Esophagus muscularis mucosa (tissue), 3 donors: Measurements from ENCODE around the gene LTB4R.

Experiments used
- POLR2A ChIP-seq: fragments of 450-650 bp; IDR thresholded peaks from one replicate; pipeline ENCODE4 v1.6.1; 2017; ENCODE audit warnings: antibody characterized with exemption, moderate library complexity, mild to moderate bottlenecking, low read depth
- POLR2AphosphoS5 ChIP-seq, 2 donors: sonication (generic); formaldehyde crosslinking; IDR thresholded peaks; one replicate each; pipeline ENCODE4 v1.6.1; 2017; ENCODE audit warnings: antibody characterized with exemption in 2 of 2
- TF ChIP-seq, protein P1 (sequence below), 3 experiments: fragments of 200-600 bp in 2 of 3; fragments of 450-650 bp in 1 of 3; sonication (generic) in 2 of 3; IDR thresholded peaks; one replicate each; pipeline ENCODE4 v1.5.1; 2017 to 2019; ENCODE audit warnings: antibody characterized with exemption in 3 of 3, mild to moderate bottlenecking in 2 of 3, moderate library complexity in 1 of 3

DNA sequence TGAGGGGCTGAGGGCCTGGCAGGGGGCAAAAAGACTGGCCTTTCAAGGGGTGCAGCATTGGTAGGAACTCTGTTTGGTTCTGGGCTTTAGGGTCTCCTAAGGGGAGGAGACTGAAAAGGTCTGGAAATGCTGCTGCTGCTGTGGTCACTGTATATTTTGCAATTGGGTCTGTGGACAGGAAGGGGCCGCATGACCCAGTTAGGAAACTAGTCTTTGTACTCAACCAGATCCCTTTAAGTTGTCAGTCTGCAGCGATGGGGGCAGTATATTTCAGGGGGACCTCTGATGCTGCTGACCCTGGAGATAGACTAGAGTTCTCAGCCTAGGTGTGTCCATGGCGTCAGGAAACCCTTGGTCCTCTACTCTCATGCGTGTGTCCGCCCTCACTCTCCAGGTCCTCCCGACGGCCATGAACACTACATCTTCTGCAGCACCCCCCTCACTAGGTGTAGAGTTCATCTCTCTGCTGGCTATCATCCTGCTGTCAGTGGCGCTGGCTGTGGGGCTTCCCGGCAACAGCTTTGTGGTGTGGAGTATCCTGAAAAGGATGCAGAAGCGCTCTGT, 4.0 kb downstream of the LTB4R start:
- no peak for TF ChIP-seq POLR2A
- TF ChIP-seq, protein P1, sequence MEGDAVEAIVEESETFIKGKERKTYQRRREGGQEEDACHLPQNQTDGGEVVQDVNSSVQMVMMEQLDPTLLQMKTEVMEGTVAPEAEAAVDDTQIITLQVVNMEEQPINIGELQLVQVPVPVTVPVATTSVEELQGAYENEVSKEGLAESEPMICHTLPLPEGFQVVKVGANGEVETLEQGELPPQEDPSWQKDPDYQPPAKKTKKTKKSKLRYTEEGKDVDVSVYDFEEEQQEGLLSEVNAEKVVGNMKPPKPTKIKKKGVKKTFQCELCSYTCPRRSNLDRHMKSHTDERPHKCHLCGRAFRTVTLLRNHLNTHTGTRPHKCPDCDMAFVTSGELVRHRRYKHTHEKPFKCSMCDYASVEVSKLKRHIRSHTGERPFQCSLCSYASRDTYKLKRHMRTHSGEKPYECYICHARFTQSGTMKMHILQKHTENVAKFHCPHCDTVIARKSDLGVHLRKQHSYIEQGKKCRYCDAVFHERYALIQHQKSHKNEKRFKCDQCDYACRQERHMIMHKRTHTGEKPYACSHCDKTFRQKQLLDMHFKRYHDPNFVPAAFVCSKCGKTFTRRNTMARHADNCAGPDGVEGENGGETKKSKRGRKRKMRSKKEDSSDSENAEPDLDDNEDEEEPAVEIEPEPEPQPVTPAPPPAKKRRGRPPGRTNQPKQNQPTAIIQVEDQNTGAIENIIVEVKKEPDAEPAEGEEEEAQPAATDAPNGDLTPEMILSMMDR (IDR thresholded peaks at IDR 0.05): no peak
- no peak for TF ChIP-seq POLR2AphosphoS5 (IDR thresholded peaks at IDR 0.05)
